ENCODE results near the gene ABCC1.

GRCh38 chr16:16140537-16140936 lies 191.1 kb downstream of the ABCC1 start:
- TF ChIP-seq ZNF585B (tag by site-specific recombination; IDR thresholded peaks at IDR 0.05), result no peak
- no peak for TF ChIP-seq CTCF (tag by site-specific recombination; IDR thresholded peaks at IDR 0.05)
- TF ChIP-seq ZNF155 (tag by site-specific recombination; IDR thresholded peaks at IDR 0.05), result no peak
- TF ChIP-seq OSR2 (tag by site-specific recombination; IDR thresholded peaks at IDR 0.05), result no peak
